NCI-H2029 (cell line): ENCODE results near the gene BMP10.
"Not testable (repeated sequence)": the region's sequence is repeated elsewhere in the genome, so short reads cannot be mapped to it uniquely, and the experiment has no call there.

Source experiments
- DNase-seq: peaks from one replicate; lab custom pipeline; 2025; lab: John Stamatoyannopoulos, UW

Gene BMP10

DNA sequence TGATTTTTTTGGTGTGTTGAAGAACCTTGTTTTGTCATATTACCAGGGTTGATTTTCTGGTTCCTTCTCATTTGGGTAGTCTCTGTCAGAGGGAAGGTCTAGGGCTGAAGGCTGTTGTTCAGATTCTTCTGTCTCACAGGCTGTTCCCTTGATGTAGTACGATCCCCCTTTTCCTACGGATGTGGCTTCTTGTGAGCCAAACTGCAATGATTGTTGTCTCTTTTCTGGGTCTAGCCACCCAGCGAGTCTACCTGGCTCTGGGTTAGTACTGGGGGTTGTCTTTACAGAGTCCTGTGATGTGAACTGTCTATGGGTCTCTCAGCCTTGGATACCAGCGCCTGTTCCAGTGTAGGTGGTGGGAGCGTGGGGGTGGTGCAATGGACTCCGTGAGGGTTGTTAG is 24.8 kb upstream of the BMP10 start:
- DNase-seq = not testable (repeated sequence)

DNA sequence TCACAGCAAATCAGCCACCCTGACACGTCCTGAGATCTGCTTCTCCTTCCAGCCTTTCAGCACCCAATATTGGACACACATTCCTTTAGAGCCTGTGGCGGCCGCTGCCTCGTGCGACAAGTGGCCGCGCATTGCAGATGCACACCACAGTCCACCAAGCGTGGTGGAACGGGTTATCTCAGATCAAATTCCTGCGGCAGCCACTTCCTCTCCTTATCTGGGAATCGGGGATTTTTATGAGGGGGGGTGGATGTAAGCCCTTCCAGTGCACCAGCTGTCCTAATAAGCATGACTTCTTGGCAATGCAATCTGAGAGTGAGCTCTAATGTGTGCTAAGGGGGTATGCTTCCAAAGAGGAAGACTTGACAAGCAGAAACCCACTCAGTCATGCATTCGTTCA is 18.3 kb upstream of the BMP10 start:
- no peak for DNase-seq

DNA sequence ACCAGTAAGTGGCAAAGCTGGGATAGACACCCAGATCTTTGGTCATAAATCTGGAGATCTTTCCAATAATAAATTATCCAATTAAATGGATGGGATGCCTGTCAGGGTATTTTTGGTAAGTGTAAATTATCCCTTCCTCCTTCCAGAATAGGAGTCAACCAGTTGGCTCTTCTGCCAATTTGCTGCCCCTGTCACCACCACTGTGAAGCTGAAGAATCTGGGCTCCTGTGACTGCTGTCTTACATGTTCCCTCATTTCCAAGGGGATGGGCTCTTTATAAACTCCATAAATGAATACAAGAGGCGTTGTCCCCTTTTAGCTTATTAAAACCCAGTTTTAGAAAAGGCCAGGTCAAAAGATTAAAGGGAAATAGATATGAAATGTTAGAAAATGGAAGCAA is 17.8 kb upstream of the BMP10 start:
- no peak for DNase-seq

DNA sequence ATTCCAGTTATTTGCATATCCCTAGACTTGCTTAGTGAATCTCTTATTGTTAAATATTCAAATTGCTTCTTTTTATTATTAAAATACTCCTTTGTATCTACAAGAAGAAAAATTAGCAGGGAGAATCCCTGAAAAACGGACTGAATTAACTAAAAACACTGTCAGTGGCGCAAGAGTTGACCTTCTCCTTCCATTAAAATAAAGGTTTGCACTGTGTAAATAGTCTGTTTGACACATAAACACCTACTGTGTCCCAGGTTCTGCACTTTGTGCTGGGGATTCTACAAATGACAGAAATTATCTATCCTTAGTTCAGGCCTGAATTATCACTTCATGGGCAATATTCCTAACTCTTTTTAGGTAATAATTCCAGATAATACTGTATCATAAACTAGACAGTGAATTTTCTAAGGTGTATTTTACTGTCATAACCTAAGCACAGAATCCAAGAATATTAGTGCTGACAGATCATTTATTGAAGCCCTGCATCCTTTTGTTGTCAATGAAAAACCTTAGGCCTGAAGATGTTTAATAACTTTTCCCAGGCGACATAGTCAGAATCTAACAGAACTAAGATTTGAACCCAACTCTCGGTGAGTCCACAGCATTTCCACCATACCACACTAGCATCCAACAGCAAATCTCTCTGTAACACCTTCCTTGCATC is 17.0 kb upstream of the BMP10 start:
- no peak for DNase-seq

DNA sequence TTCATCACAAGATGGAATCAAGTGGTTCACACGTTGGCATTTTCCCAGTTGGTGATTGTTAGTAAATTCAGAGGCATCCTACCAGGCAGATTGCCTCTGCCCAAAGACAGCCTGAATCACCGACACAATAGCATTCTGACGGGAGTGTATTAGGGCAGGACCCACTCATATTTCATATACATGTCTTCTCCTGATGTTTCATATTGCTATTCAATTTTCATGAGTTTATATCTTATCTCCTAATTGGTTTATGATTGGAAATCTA is 14.5 kb upstream of the BMP10 start:
- no peak for DNase-seq

DNA sequence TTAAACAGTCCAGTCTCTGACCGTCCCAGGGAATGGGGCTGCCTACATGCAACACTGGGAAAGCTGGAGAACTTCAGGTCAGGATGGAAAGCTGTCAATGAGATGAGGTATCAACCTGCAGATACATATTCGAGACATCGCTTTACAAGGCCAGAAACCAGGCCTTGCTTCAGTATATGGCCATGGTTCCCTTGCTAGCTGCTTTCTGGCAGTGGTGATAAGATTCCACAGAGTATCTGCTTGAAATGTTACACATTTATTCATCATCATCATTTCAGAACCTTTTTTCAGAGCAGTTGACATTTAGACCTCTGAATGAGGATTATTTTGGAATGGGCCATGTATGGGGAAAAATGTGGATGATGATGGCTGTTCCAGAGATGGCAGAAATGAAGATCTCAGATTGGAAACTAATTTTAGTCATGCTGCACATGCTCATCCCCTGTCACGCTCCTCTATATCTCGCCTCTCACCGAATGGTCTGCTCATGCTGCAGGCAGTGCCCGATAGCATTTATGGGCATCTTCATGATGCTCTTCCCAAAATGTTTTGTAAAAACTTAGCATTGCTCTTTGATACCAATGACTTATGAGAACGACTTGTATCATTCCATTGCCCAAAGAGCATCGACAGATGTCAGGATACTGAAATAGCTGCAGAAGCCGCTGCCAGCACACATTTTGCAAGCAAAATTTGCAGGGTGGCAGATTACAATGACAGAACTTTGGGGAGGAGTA is 14.0 kb upstream of the BMP10 start:
- no peak for DNase-seq

DNA sequence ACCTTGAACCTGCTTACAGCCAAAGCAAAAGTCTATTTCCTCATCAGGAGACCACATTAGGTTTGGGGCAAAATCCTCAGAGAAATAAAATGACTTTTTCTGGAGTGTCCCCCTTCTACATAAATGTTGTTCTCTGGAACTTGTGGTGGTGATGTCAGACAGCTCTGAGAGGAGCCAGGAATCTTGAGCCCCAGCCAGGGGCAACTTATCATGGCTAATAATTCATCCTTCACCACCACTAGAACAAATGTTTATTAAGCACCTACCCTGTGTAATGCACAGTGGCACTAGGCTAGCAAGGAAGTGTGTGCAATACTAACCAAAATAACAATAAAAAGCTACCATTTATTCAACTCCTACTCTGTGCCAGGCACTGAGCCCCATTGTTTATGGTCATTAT is 9.0 kb upstream of the BMP10 start:
- DNase-seq = no peak

DNA sequence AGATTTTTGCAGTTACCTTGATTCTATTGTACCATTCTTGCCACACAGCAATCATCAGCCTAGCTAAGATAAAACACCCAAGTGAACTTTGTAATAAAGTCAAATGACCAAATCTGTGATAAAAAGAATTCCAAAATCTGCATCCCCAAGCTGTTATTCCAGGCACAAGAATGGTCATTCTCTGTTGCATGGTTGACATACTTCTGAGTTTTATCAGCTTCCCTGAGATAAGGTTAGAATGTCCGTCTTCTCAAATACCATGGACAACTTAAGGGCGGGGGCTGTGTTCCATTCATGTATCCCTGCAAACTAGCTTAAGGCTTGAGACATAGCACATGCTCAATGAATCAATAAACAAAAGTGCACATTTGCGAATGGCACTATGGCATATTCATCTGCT is 8.1 kb upstream of the BMP10 start:
- no peak for DNase-seq

DNA sequence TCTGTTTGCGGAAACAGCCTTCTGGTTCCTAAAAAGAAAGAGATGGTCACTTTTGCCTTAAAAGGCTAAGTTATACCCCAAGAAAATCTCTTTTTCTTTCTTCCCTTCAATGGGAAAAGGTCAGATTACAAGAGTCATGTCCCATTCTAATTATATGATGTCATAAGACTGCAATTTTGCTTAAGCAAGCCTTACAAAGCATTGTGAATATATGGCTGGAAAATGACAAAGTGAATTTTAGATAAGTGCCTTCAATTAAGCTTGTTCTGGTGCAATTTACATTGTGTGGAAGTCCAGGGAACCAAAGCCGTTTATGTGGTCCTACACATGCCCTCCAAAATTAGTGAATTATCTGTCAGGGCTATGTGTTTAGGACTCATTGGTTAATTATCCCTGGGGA is 7.6 kb upstream of the BMP10 start:
- no peak for DNase-seq

DNA sequence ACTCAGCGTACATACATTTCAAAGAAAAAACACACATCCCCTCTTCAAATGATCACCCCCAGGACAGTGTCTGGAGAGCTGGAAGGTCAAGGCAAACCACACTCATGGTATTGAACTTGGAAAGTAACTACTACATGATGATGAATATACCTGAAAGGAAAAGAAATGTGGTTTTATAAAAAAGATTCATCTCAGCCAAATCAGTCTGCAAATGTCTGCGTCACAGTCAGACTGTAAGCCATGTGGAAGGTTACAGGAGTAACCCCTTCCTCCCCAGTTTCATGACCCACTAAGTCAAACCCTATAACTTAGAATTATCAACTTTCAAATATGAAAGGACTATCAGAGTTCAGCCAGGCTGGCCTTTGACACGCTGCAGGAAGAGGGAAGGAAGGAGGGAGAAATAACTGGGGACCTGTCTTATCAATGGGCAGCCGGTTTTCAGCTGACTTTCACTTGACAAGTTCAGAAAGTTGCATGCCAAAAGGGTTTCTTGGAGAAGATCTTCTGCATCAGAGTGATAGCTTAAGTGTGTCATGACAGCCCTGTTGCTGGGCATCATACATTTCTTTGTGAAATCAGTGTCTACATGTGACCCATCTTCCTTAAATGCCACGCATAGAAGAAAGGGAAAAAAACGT is 7.0 kb upstream of the BMP10 start:
- no peak for DNase-seq

DNA sequence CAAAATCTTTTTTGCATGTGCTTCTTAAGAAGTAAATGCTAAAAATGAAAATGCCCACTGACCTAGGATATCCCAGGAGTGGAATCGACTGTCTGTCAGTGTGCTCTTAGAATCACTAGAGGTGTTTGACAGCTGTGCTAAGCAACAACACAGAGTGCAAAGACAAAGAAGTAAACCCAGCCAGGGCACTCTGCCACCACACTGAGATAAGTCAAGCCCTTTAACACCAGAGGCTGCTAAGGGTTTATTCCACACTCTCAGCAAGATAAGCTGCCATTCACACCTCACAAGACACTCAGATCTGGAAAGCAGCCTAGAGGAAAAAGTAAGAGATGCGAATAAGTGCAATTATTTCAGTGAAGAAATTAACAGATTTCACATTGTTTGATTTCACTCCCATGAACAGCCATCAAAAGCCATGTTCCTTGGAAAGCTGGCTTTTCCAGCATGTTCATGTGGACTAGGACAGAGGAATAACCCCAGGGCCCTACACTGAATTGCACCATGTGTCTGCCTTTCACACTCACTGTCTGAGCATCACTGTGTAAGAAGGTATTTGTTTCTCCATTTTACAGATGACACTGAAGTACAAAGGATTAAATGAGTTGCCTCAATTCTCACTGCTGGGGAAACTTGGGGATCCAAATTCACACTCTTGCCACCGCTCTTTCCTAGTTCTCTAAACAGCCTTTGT is 6.0 kb upstream of the BMP10 start:
- DNase-seq = no peak

DNA sequence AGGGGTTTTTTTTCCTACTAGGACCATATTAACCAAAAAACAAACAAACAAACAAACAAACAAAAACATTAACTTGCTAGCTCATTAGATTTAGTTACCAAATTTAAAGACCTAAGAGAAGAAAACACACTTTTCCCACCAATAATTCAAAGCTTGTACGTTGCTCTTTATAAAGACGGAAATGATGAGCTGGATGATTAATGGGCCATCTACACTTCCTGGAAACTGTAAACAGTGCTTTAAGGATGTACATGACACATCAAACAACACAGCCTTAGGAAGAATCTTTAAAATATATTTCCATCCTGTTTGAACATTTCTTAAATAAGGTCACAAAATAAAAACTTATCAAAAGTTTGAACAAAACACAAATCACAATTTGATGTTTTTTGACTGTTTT is 982 bp downstream of the BMP10 start:
- DNase-seq = no peak

DNA sequence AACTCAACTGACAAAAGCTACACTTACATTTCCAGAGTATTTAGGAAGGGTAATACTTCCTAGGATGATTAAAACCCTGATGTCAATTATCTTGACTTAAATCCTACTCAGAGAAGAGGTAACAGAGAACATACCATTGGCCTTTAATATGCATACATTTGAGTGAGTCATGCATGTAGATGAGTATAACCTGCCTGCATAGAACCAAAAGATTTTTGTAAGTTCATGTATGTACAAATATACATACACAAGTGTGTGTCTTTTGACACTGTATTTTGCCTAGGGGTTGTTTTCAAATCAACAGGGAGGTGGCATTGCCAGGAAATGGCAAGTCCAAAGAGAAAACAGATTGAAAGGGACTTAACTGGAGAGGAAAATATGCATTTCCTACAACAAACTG is 6.1 kb downstream of the BMP10 start:
- no peak for DNase-seq

DNA sequence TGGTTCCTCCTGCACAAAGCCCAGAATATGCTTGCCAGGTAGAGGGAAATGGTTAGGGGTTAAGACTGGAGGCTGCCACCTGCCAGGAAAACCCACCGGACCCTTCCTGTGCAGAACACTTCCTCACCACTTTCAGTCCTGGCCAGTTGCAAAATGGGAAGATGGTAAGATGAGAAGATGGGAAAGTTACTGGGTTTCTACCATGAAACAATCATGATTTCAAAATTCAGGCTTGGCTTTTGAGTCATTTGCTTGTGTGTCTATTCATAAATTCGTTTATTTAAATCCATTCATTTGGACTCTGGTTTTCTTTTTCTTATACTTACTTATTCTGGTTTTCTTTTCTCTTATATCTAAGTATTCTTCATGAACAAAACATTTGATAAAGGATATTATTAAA is 7.2 kb downstream of the BMP10 start:
- no peak for DNase-seq

DNA sequence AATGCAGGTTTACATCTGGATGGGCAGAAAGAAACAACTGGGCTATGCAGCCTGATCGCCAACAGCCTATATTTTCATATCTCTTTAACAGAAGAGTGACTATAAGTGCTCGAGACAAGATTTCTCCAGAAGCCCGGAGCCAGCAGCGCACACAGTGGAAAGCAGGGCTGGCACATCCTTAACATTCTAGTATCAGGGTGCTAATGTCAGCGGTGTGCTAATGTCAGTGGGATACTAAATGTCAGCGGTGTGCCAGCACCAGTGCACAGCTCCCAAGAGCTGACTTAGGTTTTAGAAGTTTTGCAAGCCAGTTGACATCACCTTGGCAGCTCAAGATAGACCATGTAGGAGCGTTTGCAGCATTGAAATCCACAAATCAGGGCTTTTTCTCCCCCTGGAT is 8.3 kb downstream of the BMP10 start:
- DNase-seq = no peak

DNA sequence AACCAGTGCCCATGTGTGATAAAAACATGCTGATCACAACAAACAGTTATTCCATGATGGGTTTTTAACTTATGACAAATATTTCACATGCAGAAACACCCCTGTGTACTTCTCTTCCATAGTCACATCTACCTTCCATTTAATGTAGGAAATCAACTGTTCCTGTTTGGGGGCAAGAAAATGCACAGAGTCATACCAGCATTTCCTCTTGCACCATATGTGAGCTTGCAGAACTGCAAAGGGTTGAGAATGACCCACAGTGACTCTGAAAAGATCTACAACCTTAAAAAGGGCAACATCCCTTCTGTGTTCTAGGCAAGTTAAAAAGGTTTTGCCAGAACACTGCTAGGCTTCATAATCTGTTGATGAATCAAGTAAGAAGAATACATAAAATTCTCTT is 9.9 kb downstream of the BMP10 start:
- no peak for DNase-seq

DNA sequence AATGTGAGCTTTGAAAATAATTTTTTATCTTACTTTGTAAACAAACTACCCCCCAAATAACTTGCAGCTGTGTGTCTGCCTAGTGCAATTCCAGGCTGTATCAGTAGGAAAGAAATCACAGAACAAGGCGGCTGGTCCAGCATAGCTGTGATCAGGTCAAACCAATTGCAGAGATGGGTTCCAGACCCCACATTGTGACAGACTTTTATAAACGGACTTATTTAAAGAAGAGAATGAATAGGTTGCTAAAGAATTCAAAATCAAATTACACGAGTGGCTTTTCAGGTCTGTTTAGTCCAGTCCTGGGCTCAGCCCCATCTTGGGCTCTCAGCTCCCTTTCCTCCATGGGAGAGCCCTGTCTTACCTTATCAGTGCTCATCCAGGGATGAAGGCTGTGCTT is 11.1 kb downstream of the BMP10 start:
- no peak for DNase-seq

DNA sequence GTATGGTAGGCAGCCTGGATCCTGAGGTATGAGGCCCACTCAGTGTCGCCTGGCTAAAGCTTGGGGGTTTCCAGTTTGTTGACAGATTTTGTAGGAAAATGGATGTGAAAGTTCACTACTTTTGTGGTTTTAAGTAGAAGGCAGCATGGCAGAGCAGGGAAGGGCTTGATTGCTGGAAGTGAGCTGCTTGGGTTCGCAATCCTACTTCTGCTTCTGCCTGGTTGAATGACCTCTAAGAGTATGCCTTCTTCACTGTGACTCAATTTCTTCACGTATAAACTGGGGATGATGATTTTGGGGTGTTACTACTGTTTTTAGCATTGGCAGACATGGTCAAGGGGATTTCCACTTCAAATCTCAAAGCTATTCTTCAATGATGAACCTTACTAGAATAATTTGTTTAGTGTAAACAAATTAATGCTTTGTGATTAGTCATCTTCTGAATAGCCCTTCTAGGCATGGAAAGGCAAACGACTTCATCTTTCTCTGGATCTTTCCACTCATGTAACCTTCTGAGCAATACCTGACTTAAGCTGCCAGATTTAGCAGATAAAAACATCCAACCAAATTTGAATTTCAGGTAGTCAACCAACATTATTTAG is 13.2 kb downstream of the BMP10 start:
- DNase-seq = no peak

DNA sequence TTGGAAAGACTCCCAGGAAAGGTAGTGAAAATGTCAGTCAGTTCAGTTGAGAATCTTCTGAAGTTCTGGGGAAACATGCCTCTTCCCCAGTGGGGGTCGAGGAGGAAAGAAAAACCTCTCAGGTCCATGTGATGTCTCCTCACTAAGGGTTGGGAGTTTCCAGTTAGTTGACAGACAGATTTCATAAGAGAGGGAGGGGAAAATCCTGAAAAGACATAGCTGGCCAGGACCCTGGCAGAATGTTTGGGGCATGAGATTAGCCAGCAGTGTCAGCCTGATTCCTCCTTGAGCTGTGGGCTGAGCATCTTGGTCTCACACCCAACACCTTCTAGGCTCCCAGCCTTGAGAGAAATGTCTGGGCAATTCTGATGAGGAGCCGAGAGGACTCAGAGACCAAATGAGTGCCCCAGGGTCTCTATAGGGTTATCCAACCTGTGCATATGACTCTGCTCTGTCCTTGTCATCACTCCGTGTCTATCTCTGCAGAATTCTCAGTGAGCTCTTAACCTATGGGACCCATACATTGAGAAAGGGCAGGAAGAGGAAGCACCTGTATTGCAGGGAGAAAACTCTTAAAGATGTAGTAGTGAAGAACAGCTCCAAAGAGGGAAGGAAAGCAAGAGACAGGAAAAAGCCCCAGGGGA is 13.9 kb downstream of the BMP10 start:
- no peak for DNase-seq

DNA sequence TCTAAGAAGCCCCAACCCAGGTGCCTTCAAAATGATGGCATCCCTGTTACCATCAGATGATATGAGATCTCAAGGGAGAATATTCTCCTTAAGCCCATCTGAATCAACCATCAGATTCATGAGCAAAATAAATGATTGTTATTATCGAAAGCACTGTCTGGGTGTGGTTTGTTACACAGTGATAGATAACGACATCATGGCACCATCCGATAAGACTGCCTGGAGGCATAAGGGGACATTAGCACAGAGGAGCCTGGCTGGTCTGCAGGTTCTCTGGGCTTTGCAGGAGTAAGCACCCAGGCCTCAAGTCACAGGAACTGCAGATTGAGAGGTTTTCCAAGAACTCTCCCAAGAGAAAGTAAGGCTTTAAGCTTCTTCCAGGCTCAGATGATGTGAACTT is 15.6 kb downstream of the BMP10 start:
- no peak for DNase-seq

DNA sequence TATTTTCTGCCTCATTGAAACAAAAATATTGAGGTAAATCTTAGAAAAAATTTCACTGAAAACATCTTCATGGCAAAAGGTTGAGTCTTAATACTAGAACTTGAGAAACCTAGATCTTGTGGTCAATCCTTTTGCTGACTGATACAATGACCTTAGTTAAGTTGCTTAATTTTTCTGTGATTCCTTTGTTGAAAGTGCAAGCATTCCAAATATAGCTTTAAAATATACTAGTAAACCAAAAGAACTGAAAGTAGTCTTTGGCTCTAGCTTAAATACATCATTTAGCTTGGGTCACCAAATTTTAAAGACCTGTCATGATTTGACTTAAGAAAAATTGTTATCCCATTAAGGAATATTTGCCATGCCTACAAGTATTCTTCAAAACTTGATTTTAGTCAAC is 16.7 kb downstream of the BMP10 start:
- DNase-seq = no peak

DNA sequence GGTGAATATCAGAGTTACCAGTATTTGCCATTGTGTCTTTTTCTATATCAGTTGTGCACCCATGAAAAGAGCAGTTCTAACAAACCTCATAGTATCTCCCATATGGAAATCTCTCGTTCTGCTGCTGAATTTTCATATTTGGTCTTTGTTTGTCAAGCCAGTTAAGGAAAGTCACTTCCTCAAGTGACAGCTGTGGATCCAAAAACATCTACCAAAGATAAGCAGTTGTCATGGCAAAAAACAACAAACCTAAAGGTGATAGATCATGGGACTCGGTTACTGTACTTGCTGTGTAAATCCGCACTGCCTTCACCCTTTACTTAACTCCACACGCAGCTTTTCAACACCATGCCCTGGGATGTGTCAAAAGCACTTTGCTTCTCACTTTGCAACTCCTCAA is 17.3 kb downstream of the BMP10 start:
- no peak for DNase-seq
